T-helper 1 cell treated with Interleukin-12 subunit alpha and Interleukin-12 subunit beta and Interleukin-4 antibody, amounts not matched to agents 30 μg/mL and 1 μg/mL, for 36 hours (primary cell): Measurements from ENCODE around the gene THY1.

Experiments used
- H3K27ac Mint-ChIP-seq: one replicate; pipeline ENCODE4 v1.8.0; 2021; ENCODE audit warnings: mild to moderate bottlenecking, mixed read lengths
- H3K27me3 Mint-ChIP-seq: one replicate; pipeline ENCODE4 v1.8.0; 2021; ENCODE audit warnings: low read depth, mixed read lengths
- H3K36me3 Mint-ChIP-seq: one replicate; pipeline ENCODE4 v1.8.0; 2021; ENCODE audit warnings: low read depth, mixed read lengths
- H3K4me1 Mint-ChIP-seq: one replicate; pipeline ENCODE4 v1.8.0; 2021; ENCODE audit warnings: low read depth, mixed read lengths
- H3K4me3 Mint-ChIP-seq: one replicate; pipeline ENCODE4 v1.8.0; 2021; ENCODE audit warnings: mild to moderate bottlenecking, moderate library complexity, mixed read lengths
- H3K9me3 Mint-ChIP-seq: one replicate; pipeline ENCODE4 v1.8.0; 2021; ENCODE audit warnings: mixed read lengths

Gene THY1

GRCh38 chr11:119377112-119377901 lies 45.7 kb downstream of the THY1 start:
- Mint-ChIP-seq H3K27me3 (peaks cover 8% of the 10 kb centered on the region), H3K9me3 (no peaks in the 10 kb centered on the region), H3K27ac (no peak overlapping the region)

GRCh38 chr11:119376197-119376847 lies 46.6 kb downstream of the THY1 start:
- no peaks in the 10 kb centered on the region for H3K9me3 Mint-ChIP-seq
- H3K27me3 Mint-ChIP-seq, result peaks cover 8% of the 10 kb centered on the region
- no peaks in the 10 kb centered on the region for H3K36me3 Mint-ChIP-seq
- no peak overlapping the region for H3K27ac Mint-ChIP-seq
- H3K4me3 Mint-ChIP-seq, result no peak overlapping the region
- H3K4me1 Mint-ChIP-seq, result peaks cover 3% of the 10 kb centered on the region

More at GRCh38 chr11:119377112-119377901, 45.7 kb downstream of the THY1 start:
- Mint-ChIP-seq H3K4me1 (peaks cover 3% of the 10 kb centered on the region), H3K36me3 (no peaks in the 10 kb centered on the region), H3K4me3 (no peak overlapping the region)

GRCh38 chr11:119375337-119376196 lies 47.4 kb downstream of the THY1 start:
- H3K36me3 Mint-ChIP-seq, result no peaks in the 10 kb centered on the region
- H3K27me3 Mint-ChIP-seq, result peaks cover 2% of the 10 kb centered on the region
- H3K4me3 Mint-ChIP-seq, result no peak overlapping the region
- peaks cover 3% of the 10 kb centered on the region for H3K4me1 Mint-ChIP-seq
- H3K27ac Mint-ChIP-seq, result no peak overlapping the region
- no peaks in the 10 kb centered on the region for H3K9me3 Mint-ChIP-seq

GRCh38 chr11:119374632-119375336 lies 48.2 kb downstream of the THY1 start:
- H3K27me3 Mint-ChIP-seq, result no peaks in the 10 kb centered on the region
- H3K4me3 Mint-ChIP-seq, result no peak overlapping the region
- no peaks in the 10 kb centered on the region for H3K36me3 Mint-ChIP-seq
- H3K9me3 Mint-ChIP-seq, result no peaks in the 10 kb centered on the region
- peaks cover 3% of the 10 kb centered on the region for H3K4me1 Mint-ChIP-seq
- H3K27ac Mint-ChIP-seq, result no peak overlapping the region

GRCh38 chr11:119373921-119374631 lies 48.9 kb downstream of the THY1 start:
- no peaks in the 10 kb centered on the region for H3K9me3 Mint-ChIP-seq
- peaks cover 5% of the 10 kb centered on the region for H3K27me3 Mint-ChIP-seq
- H3K36me3 Mint-ChIP-seq, result no peaks in the 10 kb centered on the region
- H3K4me3 Mint-ChIP-seq, result no peak overlapping the region
- no peak overlapping the region for H3K27ac Mint-ChIP-seq
- peaks cover 3% of the 10 kb centered on the region for H3K4me1 Mint-ChIP-seq

GRCh38 chr11:119373059-119373920 lies 49.7 kb downstream of the THY1 start:
- H3K27ac Mint-ChIP-seq, result no peak overlapping the region
- peaks cover 5% of the 10 kb centered on the region for H3K27me3 Mint-ChIP-seq
- H3K36me3 Mint-ChIP-seq, result no peaks in the 10 kb centered on the region
- H3K4me1 Mint-ChIP-seq, result peaks cover 3% of the 10 kb centered on the region
- H3K4me3 Mint-ChIP-seq, result no peak overlapping the region
- H3K9me3 Mint-ChIP-seq, result no peaks in the 10 kb centered on the region

- Mint-ChIP-seq H3K27ac (no peak overlapping the region), H3K9me3 (no peaks in the 10 kb centered on the region), H3K4me1 (peaks cover 3% of the 10 kb centered on the region), H3K27me3 (peaks cover 8% of the 10 kb centered on the region), H3K36me3 (no peaks in the 10 kb centered on the region), H3K4me3 (no peak overlapping the region)
These were observed 50.5 kb downstream of the THY1 start for GRCh38 chr11:119372260-119373058.

- Mint-ChIP-seq H3K27me3 (peaks cover 13% of the 10 kb centered on the region), H3K4me3 (no peak overlapping the region), H3K4me1 (peaks cover 3% of the 10 kb centered on the region), H3K36me3 (no peaks in the 10 kb centered on the region), H3K9me3 (no peaks in the 10 kb centered on the region), H3K27ac (no peak overlapping the region)
These were observed 51.2 kb downstream of the THY1 start for GRCh38 chr11:119371778-119372182.

GRCh38 chr11:119371067-119371601 lies 51.8 kb downstream of the THY1 start:
- Mint-ChIP-seq H3K36me3 (no peaks in the 10 kb centered on the region), H3K4me1 (peaks cover 3% of the 10 kb centered on the region), H3K27me3 (peaks cover 20% of the 10 kb centered on the region), H3K27ac (no peak overlapping the region), H3K4me3 (no peak overlapping the region), H3K9me3 (no peaks in the 10 kb centered on the region)

- peaks cover 23% of the 10 kb centered on the region for H3K27me3 Mint-ChIP-seq
- H3K27ac Mint-ChIP-seq, result no peak overlapping the region
- no peaks in the 10 kb centered on the region for H3K9me3 Mint-ChIP-seq
- H3K4me1 Mint-ChIP-seq, result peaks cover 3% of the 10 kb centered on the region
- H3K4me3 Mint-ChIP-seq, result no peak overlapping the region
- H3K36me3 Mint-ChIP-seq, result no peaks in the 10 kb centered on the region
These were observed 52.4 kb downstream of the THY1 start for GRCh38 chr11:119370486-119371046.

- H3K4me3 Mint-ChIP-seq, result no peak overlapping the region
- H3K36me3 Mint-ChIP-seq, result no peaks in the 10 kb centered on the region
- no peaks in the 10 kb centered on the region for H3K9me3 Mint-ChIP-seq
- peaks cover 5% of the 10 kb centered on the region for H3K4me1 Mint-ChIP-seq
- no peak overlapping the region for H3K27ac Mint-ChIP-seq
- H3K27me3 Mint-ChIP-seq, result peaks cover 36% of the 10 kb centered on the region
These were observed 53.6 kb downstream of the THY1 start for GRCh38 chr11:119369132-119369925.
